ENCODE data around the gene CAMKK2.
"Not testable (repeated sequence)": the region's sequence is repeated elsewhere in the genome, so short reads cannot be mapped to it uniquely, and the experiment has no call there.

The CAMKK2 gene

DNA sequence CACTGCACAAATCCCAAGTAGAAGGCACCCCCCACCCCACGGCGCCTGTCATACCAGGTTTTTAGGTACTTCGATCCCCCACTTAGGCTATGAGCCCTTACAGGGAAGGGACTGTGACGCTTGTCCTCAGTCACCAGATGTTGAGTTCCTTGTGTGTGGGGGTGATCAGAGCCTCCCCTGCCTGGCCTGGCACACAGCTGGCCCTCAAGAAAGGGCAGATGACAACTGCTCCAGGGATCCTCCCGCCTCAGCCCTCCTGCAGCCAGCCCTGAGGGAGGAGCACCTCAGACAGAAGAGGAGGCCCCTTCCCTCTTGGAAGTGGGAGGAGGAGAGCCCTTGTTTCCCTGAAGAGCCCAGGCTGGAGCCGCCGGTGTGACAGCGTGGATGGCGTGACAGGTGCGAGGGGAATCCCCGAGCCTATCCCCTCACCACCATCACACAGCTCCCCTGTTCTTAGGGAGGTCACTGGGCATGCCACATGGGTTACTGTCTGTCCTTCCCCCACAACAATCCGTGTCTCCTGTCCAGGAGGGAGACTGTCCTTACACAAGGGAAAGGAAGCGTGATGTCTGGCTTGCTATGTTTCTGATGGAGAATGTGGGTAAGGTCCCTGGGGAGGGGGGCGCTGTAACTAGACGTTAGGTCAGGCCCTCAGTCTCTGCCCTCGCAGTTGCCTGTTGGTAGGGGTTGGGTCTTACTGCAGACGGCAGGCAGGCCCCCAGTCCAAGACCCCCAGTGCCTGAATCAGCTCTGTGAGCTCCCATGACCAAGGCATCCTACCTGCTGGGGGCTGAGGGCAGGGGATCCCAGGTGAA, 55.1 kb downstream of the CAMKK2 start:
- DNase-seq: no peak

DNA sequence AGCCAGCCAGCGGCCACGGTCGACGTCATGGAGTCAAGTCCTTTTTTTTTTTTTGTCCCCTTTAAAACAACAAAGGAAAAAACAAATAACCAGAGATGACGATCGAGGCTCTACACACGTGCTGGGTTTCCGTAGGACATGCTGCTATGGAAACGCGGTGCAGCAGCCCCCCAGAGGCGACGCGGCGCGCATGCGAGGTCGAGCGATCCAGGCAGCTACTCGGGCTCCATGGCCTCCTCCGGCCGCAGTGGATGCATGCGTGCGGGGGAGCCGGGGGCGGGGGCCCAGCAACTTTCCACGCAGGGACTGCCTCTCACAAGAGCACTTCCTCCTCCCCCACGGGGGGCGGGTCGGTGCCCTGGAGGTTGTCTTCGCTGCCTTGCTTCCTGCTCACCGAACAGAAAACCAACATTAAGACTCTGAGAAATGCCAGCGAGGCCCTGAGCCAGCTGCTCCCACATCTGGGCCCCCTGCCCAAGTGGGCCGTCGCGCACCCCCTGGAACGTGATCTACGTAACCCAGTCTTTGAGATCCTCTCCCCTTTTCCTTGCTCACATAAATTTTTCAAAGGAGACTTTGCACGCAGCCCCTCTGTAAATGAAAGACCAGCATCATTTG, 55.9 kb downstream of the CAMKK2 start:
- DNase-seq: no peak

- no peak for DNase-seq
These were observed 56.5 kb downstream of the CAMKK2 start for GRCh38 chr12:121240062-121240420.

DNA sequence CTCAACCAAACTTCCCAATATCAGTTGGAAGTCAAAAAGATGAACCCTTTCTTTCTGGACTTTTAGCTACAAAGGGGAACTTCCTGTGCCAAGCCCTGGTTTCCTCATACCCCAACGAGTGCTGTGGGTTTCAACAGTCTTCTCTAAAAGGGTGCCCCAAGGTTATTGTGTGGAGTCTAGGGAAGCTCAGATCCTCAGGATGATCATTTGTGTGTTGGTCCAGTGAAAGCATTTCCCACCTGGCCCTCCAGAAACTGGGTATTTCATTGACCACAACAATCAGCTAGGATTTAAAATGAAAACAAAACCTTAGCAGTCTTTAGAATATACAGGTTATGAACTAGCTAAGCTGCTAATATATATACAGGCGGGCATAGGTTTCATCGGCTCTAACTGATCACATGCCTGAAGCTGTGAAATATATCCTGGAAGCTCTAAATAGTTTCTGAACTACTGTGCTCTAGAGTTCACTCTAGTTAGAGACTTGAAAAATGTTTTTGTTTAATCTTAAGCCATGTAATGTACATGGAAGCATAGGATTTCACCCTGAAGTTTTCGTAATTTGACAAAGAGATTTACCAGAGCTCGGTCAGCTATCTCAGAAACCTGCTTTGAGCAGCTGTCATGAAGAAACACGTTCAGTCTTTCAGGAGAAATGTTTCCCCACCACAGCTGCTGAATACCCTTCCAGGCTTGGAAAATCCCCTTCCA, 57.0 kb downstream of the CAMKK2 start:
- no peak for DNase-seq

- no peak for DNase-seq
These were observed 57.7 kb downstream of the CAMKK2 start for GRCh38 chr12:121238604-121239350.

DNA sequence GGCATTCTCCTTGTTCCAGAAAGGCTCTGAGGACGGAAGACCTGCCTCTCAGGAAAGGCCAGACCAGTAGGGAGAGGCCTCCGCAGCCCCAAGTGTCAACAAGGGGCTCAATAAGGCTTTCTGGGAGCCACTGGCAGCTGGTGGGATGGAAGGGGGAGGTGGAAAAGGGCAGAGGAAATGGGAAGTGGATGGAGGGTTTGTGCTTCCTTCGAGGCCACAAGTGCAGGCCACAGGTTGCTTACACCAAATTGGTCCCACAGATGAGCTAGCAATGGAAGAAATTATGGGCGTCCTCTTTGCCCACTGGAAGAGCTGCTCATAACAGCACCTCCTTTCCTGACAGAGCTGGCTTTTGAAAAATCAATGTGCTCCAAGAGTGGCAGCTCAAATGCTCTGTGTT, 58.4 kb downstream of the CAMKK2 start:
- no peak for DNase-seq

- DNase-seq: no peak
These were observed 59.1 kb downstream of the CAMKK2 start for GRCh38 chr12:121237415-121237814.

- no peak for DNase-seq
These were observed 59.7 kb downstream of the CAMKK2 start for GRCh38 chr12:121236776-121237175.

DNA sequence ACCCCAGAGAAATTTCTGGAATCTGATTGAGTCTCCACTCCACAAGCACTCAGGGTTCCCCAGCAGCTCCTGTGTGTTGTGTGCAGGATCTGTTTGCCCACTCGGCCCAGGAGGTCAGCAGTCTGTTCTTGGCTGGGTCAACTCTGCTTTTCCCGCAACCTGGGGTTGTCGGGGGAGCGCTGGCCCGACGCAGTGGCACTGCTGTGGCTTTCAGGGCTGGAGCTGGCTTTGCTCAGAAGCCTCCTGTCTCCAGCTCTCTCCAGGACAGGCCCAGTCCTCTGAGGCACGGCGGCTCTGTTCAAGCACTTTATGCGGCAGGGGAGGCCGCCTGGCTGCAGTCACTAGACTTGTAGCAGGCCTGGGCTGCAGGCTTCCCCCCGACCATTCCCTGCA, 62.9 kb downstream of the CAMKK2 start:
- DNase-seq: no peak

DNA sequence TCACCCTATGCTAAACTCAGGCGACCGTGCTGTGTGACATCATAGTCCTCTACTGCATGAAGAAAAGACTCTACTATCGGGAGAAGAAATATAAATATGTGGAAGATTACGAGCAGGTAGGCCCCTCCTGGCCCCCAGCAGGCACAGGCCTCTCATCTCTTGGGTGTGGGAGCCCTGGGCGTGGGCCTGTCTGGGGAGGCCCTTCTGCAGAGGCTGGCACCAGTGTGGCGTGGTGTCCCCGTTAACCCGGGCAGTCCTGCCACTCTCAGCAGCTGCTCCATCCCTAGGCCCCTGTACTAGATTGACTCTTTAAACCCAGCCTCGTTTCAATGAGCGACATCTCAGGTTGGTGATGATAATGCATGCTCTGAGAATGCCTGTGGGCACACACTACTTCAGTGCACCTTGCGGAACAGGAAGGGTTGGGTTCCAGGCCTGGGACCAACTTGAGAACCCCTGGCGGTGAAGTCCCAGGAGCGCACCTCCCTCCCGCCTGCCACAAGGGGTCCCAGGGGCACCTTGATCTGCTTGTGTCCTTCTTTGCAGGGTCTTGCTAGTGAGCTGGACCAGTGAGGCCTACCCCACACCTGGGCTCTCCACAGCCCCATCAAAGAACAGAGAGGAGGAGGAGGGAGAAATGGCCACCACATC, 63.4 kb downstream of the CAMKK2 start:
- no peak for DNase-seq

- no peak for DNase-seq
These were observed 64.3 kb downstream of the CAMKK2 start for GRCh38 chr12:121232163-121232562.

DNA sequence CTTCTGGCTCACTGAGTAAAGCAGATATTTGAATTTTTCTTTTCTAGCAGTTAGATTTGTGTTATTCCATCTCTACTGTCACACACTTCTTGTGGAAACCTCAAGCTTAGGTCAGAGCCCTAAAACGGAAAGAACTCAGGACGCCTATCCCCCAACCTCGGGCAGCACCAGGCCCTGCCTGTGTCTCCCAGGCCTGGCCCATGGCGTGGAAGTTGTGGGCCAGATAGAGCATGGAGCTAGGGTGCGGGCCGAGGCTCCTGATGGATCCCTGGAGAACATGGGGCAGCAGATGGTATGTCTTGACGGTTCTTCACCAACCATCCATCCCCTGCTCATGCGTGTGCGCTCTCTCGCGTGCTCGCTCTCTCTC, 66.0 kb downstream of the CAMKK2 start:
- no peak for DNase-seq

- DNase-seq: peak; percentile 70
These were observed 66.5 kb downstream of the CAMKK2 start for GRCh38 chr12:121229826-121230537.

DNA sequence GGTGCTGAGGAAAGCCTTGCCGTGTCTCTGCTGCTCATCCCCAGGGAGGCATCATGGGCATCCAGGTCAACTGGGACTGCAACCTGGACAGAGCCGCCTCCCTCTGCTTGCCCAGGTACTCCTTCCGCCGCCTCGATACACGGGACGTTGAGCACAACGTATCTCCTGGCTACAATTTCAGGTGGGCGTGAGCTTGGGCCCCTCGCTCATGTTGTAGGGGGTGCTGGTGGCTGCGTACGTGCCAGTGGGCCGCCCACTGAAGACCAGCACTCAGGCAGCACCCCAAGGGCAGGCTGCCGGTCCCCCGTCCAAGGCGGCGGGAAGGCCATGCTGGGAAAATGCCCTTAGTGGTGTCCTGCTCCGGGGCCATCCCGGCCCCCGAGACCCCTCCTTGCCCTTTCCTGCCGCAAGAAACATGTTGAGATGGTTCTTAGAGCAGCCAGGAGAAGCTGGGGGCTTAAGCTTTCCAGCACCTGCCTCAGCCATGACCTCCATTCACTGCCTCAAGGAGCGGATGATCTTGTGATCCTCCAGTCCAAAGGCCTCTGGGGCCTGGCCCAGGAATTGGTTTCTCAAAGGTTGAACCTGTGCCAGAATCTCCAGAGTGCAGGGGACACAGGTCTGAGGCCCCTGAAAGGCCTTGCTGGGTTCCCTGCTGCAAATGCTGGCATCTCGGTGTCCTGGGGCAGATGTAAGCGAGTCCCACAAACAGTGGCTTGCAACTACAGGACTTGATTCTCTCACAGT, 67.4 kb downstream of the CAMKK2 start:
- no peak for DNase-seq

DNA sequence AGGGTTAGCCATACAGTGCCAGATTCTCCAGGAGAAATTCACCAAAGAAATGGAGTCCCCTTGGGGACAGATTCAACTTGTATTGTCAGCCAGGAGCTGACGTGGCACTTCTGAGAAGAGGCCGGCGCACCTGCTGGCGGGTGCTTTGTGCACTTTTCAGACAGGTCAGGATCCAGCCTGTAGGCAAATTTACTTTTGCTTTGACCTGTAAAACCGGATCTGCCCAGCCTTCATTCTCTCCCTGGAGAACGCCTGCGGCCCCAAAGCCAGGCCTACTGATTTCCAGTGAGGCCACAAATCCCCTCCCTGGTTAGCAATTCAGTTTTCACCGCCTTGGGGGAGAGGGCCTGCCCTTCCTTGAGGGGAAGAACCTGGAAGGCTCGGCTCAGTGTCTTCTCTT, 69.2 kb downstream of the CAMKK2 start:
- DNase-seq: no peak

- not testable (repeated sequence) for DNase-seq
These were observed 69.6 kb downstream of the CAMKK2 start for GRCh38 chr12:121226871-121227270.

DNA sequence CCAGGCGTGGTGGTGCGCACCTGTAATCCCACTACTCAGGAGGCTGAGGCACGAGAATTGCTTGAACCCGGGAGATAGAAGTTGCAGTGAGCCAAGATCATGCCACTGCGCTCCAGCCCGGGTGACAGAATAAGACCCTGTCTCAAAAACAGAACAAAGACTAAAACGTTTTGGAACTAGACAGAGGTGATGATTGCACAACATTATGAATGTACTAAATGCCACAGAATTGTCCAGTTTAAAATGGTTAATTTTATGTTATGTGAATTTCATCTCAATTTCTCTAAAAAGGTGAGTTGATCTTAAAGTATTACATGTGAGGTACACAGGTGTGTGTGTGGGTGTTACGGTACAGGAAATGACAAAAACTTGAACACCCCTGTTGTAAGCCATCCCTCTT, 70.1 kb downstream of the CAMKK2 start:
- DNase-seq: no peak

GRCh38 chr12:121224591-121224990, 71.9 kb downstream of the CAMKK2 start:
- DNase-seq: no peak

DNA sequence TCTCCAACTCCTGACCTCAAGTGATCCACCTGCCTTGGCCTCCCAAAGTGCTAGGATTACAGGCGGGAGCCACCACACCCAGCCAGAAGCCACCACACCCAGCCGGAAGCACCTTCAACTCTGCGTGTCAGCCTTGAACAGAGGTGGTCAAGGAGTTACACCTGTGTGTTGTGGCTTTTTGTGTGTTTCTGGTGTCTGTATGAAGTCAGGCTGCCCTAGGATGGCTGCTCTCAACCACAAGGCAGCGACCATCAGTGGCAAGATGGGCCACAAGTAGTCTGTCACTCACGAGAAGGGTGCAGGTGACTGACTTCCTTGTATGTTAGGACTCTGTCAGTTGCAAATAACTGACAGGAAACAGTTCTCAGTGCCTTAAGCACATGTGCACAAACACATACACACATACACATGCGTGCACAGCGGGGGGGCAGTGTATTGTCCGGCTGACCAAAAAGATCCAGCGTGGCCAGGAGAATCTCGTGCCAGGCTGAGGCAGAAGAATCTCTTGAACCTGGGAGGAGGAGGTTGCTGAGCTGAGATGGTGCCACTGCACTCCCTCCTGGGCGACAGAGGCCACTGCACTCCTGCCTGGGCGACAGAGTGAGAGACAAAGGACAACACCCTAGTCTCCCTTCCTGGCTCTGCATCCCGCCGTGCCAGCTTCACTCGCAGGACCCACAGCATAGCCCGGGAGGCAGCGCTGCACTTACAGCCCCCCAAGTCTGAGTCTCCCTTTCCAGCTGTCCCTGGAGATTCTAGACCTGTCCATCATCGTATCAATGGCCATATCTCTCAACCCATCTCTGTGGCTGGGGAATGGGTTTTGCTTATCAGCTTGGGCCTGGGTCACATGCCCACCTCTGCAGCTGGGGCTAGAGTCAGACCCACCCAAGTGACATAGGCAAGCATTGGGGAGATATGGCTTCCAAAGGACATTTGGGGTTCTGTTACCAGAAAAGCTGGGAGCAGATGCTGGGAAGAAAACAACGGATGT, 72.9 kb downstream of the CAMKK2 start:
- DNase-seq: no peak

DNA sequence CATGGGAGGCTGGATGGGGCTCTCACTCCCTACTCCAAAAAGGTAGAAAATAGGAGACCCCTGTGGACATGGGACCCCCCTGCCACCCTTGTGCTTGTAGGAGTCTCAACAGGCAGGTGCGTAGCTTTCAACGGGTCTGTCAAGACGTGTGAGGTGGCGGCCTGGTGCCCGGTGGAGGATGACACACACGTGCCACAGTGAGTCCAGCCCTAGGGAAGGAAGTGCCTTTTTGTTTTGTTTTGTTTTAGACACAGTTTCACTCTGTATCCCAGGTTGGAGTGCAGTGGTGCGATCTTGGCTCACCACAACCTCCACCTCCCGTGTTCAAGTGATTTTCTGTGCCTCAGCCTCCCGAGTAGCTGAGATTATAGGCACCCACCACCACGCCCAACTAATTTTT, 73.7 kb downstream of the CAMKK2 start:
- no peak for DNase-seq

Measured in HCEC 1CT (cell line).